Measurements from ENCODE around the gene PNMT.

PNMT gene

GRCh38 chr17:39633570-39634183 is 34.6 kb upstream of the PNMT start:
- no peak for DNase-seq (ENCODE audit: low read depth in 2 of 3, low spot score in 1 of 3)

- DNase-seq (ENCODE audit: low read depth in 2 of 3, low spot score in 1 of 3): peak in 1 of 3 donors; percentile 44
Observed at GRCh38 chr17:39634384-39634871, 33.8 kb upstream of the PNMT start.

GRCh38 chr17:39635614-39636176 is 32.6 kb upstream of the PNMT start:
- no peak for DNase-seq (ENCODE audit: low read depth in 2 of 3, low spot score in 1 of 3)

GRCh38 chr17:39636587-39636926 is 31.7 kb upstream of the PNMT start:
- no peak for DNase-seq (ENCODE audit: low read depth in 2 of 3, low spot score in 1 of 3)

- peak; percentile 79 to 93 (median 90) for DNase-seq (ENCODE audit: low read depth in 2 of 3, low spot score in 1 of 3)
Observed at GRCh38 chr17:39636927-39637736, 31.1 kb upstream of the PNMT start, which contains the start of gene STARD3. TSS of gene STARD3 (plus strand) at chr17:39637144. CDS start at chr17:39653532, 16,388 bp downstream.

GRCh38 chr17:39638317-39638716 is 29.9 kb upstream of the PNMT start:
- DNase-seq (ENCODE audit: low read depth in 2 of 3, low spot score in 1 of 3): no peak

GRCh38 chr17:39639043-39639442 is 29.2 kb upstream of the PNMT start:
- no peak for DNase-seq (ENCODE audit: low read depth in 2 of 3, low spot score in 1 of 3)

- DNase-seq (ENCODE audit: low read depth in 2 of 3, low spot score in 1 of 3): no peak
Observed at GRCh38 chr17:39639566-39640458, 28.4 kb upstream of the PNMT start.

GRCh38 chr17:39640591-39641031 is 27.6 kb upstream of the PNMT start:
- no peak for DNase-seq (ENCODE audit: low read depth in 2 of 3, low spot score in 1 of 3)

GRCh38 chr17:39641097-39641496 is 27.2 kb upstream of the PNMT start:
- no peak for DNase-seq (ENCODE audit: low read depth in 2 of 3, low spot score in 1 of 3)

GRCh38 chr17:39641883-39642282 is 26.4 kb upstream of the PNMT start:
- no peak for DNase-seq (ENCODE audit: low read depth in 2 of 3, low spot score in 1 of 3)

GRCh38 chr17:39642291-39643074 is 25.8 kb upstream of the PNMT start:
- no peak for DNase-seq (ENCODE audit: low read depth in 2 of 3, low spot score in 1 of 3)

- DNase-seq (ENCODE audit: low read depth in 2 of 3, low spot score in 1 of 3): no peak
Observed at GRCh38 chr17:39643271-39643670, 25.0 kb upstream of the PNMT start.

- DNase-seq (ENCODE audit: low read depth in 2 of 3, low spot score in 1 of 3): no peak
Observed at GRCh38 chr17:39647256-39647655, 21.0 kb upstream of the PNMT start.

- DNase-seq (ENCODE audit: low read depth in 2 of 3, low spot score in 1 of 3): no peak
Observed at GRCh38 chr17:39648616-39649366, 19.5 kb upstream of the PNMT start.

GRCh38 chr17:39650121-39650579 is 18.1 kb upstream of the PNMT start:
- DNase-seq (ENCODE audit: low read depth in 2 of 3, low spot score in 1 of 3): no peak

- no peak for DNase-seq (ENCODE audit: low read depth in 2 of 3, low spot score in 1 of 3)
Observed at GRCh38 chr17:39651923-39652586, 16.2 kb upstream of the PNMT start.

- no peak for DNase-seq (ENCODE audit: low read depth in 2 of 3, low spot score in 1 of 3)
Observed at GRCh38 chr17:39652587-39653315, 15.5 kb upstream of the PNMT start.
